A549 (cell line): Measurements from ENCODE around the gene TCF12. TPM values are rescaled to one million over a fixed set of nuclear protein-coding genes. Genes with fewer than 3 reads are reported as not detected.

Source experiments
- ATAC-seq, 2 experiments: fragments of 200-7000 bp in 1 of 2; fragments of >200 bp in 1 of 2; cut with Nextera tagmentation in 1 of 2; cut with Tn5 transposase in 1 of 2; 3 replicates each; pipeline versions ENCODE4 v1.8.0 to v1.9.1; 2018 to 2020; ENCODE audit warnings: mild to moderate bottlenecking in 1 of 2, moderate library complexity in 1 of 2
- CTCF ChIA-PET: fragments of 300-600 bp; sonication (Branson Sonifier 250); formaldehyde crosslinking; extraction: SDS; loops from one replicate; lab custom pipeline; 2021; ENCODE audit warnings: antibody characterized with exemption, inconsistent platforms; lab: Yijun Ruan, JAX
- POLR2A ChIA-PET: fragments of 350-600 bp; formaldehyde crosslinking; extraction: SDS; loops from one replicate; lab custom pipeline; 2021; ENCODE audit warnings: antibody characterized with exemption, inconsistent platforms; lab: Yijun Ruan, JAX
- DNase-seq, 2 experiments: peaks; one replicate each; pipeline versions ENCODE4 v3.0.0 to v3.0.0-alpha.2; 2011 to 2016; ENCODE audit warnings: low read depth in 1 of 2, low spot score in 1 of 2
- FAIRE-seq: peaks from 2 replicates; lab custom pipeline; 2011; peaks lifted over from hg19 to GRCh38; lab: Jason Lieb, UNC
- H3K27ac ChIP-seq, 2 experiments: fragments of >200 bp; sonication (Bioruptor Twin); formaldehyde crosslinking; 3 replicates each; pipeline ENCODE4 v1.5.1; 2016 to 2017
- H3K4me1 ChIP-seq: fragments of >200 bp; sonication (Bioruptor Twin); formaldehyde crosslinking; 3 replicates; pipeline ENCODE4 v1.6.1; 2016
- H3K4me2 ChIP-seq: fragments of >200 bp; sonication (Bioruptor Twin); formaldehyde crosslinking; 3 replicates; pipeline ENCODE4 v1.6.1; 2016
- H3K4me3 ChIP-seq: fragments of >200 bp; sonication (Bioruptor Twin); formaldehyde crosslinking; 3 replicates; pipeline ENCODE4 v1.5.1; 2016
- H3K9me3 ChIP-seq: fragments of >200 bp; sonication (Bioruptor Twin); formaldehyde crosslinking; 3 replicates; pipeline ENCODE4 v1.6.1; 2016
- BHLHE40 ChIP-seq: IDR thresholded peaks from 2 replicates; pipeline ENCODE4 v1.6.1; 2012; ENCODE audit warnings: low read depth, low read length, inconsistent platforms
- CBX2 ChIP-seq: fragments of 200-600 bp; sonication (generic); IDR thresholded peaks from 2 replicates; pipeline ENCODE4 v1.6.1; 2016; ENCODE audit warnings: low read depth, mild to moderate bottlenecking, borderline replicate concordance
- CEBPB ChIP-seq, 2 experiments: fragments of >200 bp in 1 of 2; sonication (Bioruptor Twin) in 1 of 2; formaldehyde crosslinking in 1 of 2; IDR thresholded peaks; 2 replicates each; pipeline ENCODE4 v1.6.1; 2012 to 2016
- CHD2 ChIP-seq: fragments of 150-350 bp; IDR thresholded peaks from 2 replicates; pipeline ENCODE4 v1.6.1; 2014; ENCODE audit warnings: low read length; ENCODE audit not compliant: partially characterized antibody
- CHD4 ChIP-seq: fragments of 200-600 bp; sonication (generic); IDR thresholded peaks from 2 replicates; pipeline ENCODE4 v1.6.1; 2016; ENCODE audit warnings: antibody characterized with exemption, mild to moderate bottlenecking, borderline replicate concordance
- E2F6 ChIP-seq: IDR thresholded peaks from 2 replicates; pipeline ENCODE4 v1.6.1; 2012; ENCODE audit warnings: low read depth, borderline replicate concordance
- EHMT2 ChIP-seq: fragments of 200-600 bp; sonication (generic); IDR thresholded peaks from 2 replicates; pipeline ENCODE4 v1.6.1; 2016; ENCODE audit warnings: antibody characterized with exemption, low read depth, mild to moderate bottlenecking, moderate library complexity
- EP300 ChIP-seq, 2 experiments: fragments of >200 bp; sonication (Bioruptor Twin); formaldehyde crosslinking; IDR thresholded peaks; 2 replicates in 1 of 2; 3 replicates in 1 of 2; pipeline ENCODE4 v1.6.1; 2016 to 2017
- FOSB ChIP-seq: fragments of 250-450 bp; sonication (Bioruptor Pico); IDR thresholded peaks from 2 replicates; pipeline ENCODE4 v1.5.0; 2020; ENCODE audit warnings: mild to moderate bottlenecking, moderate library complexity
- GATA3 ChIP-seq: IDR thresholded peaks from 2 replicates; pipeline ENCODE4 v1.6.1; 2012; ENCODE audit warnings: borderline replicate concordance
- HEYL ChIP-seq: fragments of 250-450 bp; sonication (Bioruptor Pico); IDR thresholded peaks from 2 replicates; pipeline ENCODE4 v1.8.0; 2021; ENCODE audit warnings: mild to moderate bottlenecking, moderate library complexity
- HOXA7 ChIP-seq: fragments of 250-450 bp; sonication (Bioruptor Pico); IDR thresholded peaks from 2 replicates; pipeline ENCODE4 v1.5.0; 2020; ENCODE audit warnings: mild to moderate bottlenecking, moderate library complexity
- KDM5A ChIP-seq: fragments of 200-600 bp; sonication (generic); IDR thresholded peaks from 2 replicates; pipeline ENCODE4 v1.6.1; 2016; ENCODE audit warnings: antibody characterized with exemption, mild to moderate bottlenecking
- MAFK ChIP-seq: fragments of 450-650 bp; IDR thresholded peaks from 2 replicates; pipeline ENCODE4 v1.6.1; 2014; ENCODE audit not compliant: partially characterized antibody
- MAZ ChIP-seq: fragments of 150-350 bp; IDR thresholded peaks from 2 replicates; pipeline ENCODE4 v1.6.1; 2014; ENCODE audit warnings: antibody characterized with exemption, low read depth, low read length, borderline replicate concordance
- NFE2L2 ChIP-seq: fragments of 150-350 bp; conservative IDR thresholded peaks from 2 replicates; pipeline ENCODE4 v1.6.1; 2014; ENCODE audit warnings: low read length
- PHF8 ChIP-seq: fragments of 200-600 bp; sonication (generic); IDR thresholded peaks from 2 replicates; pipeline ENCODE4 v1.6.1; 2016; ENCODE audit warnings: low read depth, mild to moderate bottlenecking, antibody characterized with exemption, moderate library complexity, borderline replicate concordance
- POLR2A ChIP-seq: IDR thresholded peaks from 2 replicates; pipeline ENCODE4 v1.6.1; 2012; ENCODE audit warnings: mild to moderate bottlenecking, low read length
- POLR2AphosphoS2 ChIP-seq: conservative IDR thresholded peaks from 2 replicates; pipeline ENCODE4 v1.6.1; 2012; ENCODE audit warnings: low read length, improper control_type of control experiment, inconsistent platforms
- RFX5 ChIP-seq: fragments of 450-650 bp; IDR thresholded peaks from 2 replicates; pipeline ENCODE4 v1.7.1; 2014; ENCODE audit warnings: antibody characterized with exemption, mild to moderate bottlenecking, moderate library complexity
- RNF2 ChIP-seq: fragments of 200-600 bp; sonication (generic); IDR thresholded peaks from 2 replicates; pipeline ENCODE4 v1.6.1; 2016; ENCODE audit warnings: low read depth, mild to moderate bottlenecking, antibody characterized with exemption, moderate library complexity, borderline replicate concordance
- ZNF302 ChIP-seq: fragments of 250-450 bp; sonication (Bioruptor Pico); IDR thresholded peaks from 2 replicates; pipeline ENCODE4 v1.9.0; 2021; ENCODE audit warnings: inconsistent platforms, mild to moderate bottlenecking, moderate library complexity
- WGBS: methylation state at CpG from one replicate; pipeline ENCODE4 v1.1.6; 2017; ENCODE audit errors: missing lambda C conversion rate; 5-methylcytosine and 5-hydroxymethylcytosine counted together
- polyA plus RNA-seq, 4 experiments: library from polyadenylated mRNA; depleted of rRNA in 3 of 4; stranded (reverse); fragments of >200 nt; fragmentation: RNase III in 1 of 4; extraction: RNeasy Plus Mini Kit Qiagen cat#74134 plus additional on column Dnase treatment in 1 of 4; gene quantifications; 2 replicates in 3 of 4; 3 replicates in 1 of 4; pipeline ENCODE4 v1.2.3, GENCODE V29; 2011 to 2017
- TF ChIP-seq, protein P1 (sequence below): fragments of >200 bp; sonication (Bioruptor Twin); formaldehyde crosslinking; IDR thresholded peaks from 3 replicates; pipeline ENCODE4 v1.5.1; 2016
- TF ChIP-seq, protein P2 (sequence below): fragments of 250-450 bp; sonication (Bioruptor Pico); IDR thresholded peaks from 2 replicates; pipeline ENCODE4 v1.5.0; 2021; ENCODE audit warnings: mild to moderate bottlenecking, moderate library complexity, borderline replicate concordance
- TF ChIP-seq, protein P3 (sequence below): fragments of >200 bp; sonication (Bioruptor Twin); formaldehyde crosslinking; IDR thresholded peaks from 3 replicates; pipeline ENCODE4 v1.6.1; 2016
- TF ChIP-seq, protein P4 (sequence below): fragments of >200 bp; sonication (Bioruptor Twin); formaldehyde crosslinking; IDR thresholded peaks from 2 replicates; pipeline ENCODE4 v1.6.1; 2016

The TCF12 gene
- polyA plus RNA-seq, 2 of the 4 experiments (the other 2 are of a cell fraction), result 36.3 to 121 TPM

- peaks cover 25% of the 10 kb centered on the region for H3K4me1 ChIP-seq
- H3K4me3 ChIP-seq, result no peak overlapping the region
- no peak for DNase-seq
- TF ChIP-seq MAFK, result peak; percentile 47
- TF ChIP-seq BHLHE40, result no peak
- no peak for TF ChIP-seq E2F6
- no peak for TF ChIP-seq GATA3
- no peak for TF ChIP-seq CEBPB (IDR thresholded peaks at IDR 0.05)
- TF ChIP-seq, all 56 proteins: peak for 1
- FAIRE-seq (peak; percentile 68), ATAC-seq (no peak)
- no peak overlapping the region for H3K4me2 ChIP-seq
- H3K27ac ChIP-seq, result no peak overlapping the region
- ChIA-PET POLR2A (no interaction called here), CTCF (interaction anchor here (1.2 kb wide), 1 partner anchor 137 kb away, joined by 3 read pairs; no protein-coding TSS in a partner anchor)
- no peaks in the 10 kb centered on the region for H3K9me3 ChIP-seq
- 70% methylated on average over 2 of the region's 2 CpGs for WGBS
Measured at GRCh38 chr15:57169643-57170042, 251.2 kb downstream of the TCF12 start.

DNA sequence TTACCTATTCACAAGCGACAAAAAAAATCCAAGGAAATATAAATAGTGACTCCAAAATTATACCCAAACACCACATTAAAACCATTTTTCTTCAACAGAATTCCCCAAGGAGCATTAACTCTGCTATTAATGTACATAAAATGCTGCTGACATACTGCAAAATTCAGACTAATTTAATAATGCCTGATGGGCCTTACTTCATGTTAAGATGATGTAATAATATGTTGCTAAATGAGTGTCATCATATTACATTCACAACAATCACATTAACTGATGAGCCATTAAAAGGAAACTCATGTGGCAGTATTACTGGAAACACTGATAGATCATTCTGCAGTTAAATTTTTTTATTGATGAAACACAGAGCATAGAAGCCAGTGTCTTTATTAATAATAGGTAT lies 253.0 kb downstream of the TCF12 start:
- no peak for ATAC-seq
- H3K27ac ChIP-seq, result no peak overlapping the region
- FAIRE-seq, result no peak
- ChIA-PET CTCF (no interaction called here), POLR2A (no interaction called here)
- DNase-seq, result no peak
- 94% methylated on average over 1 of the region's 1 CpG for WGBS
- no peaks in the 10 kb centered on the region for H3K9me3 ChIP-seq
- H3K4me1 ChIP-seq, result peaks cover 17% of the 10 kb centered on the region
- H3K4me3 ChIP-seq, result no peak overlapping the region
- TF ChIP-seq NFE2L2, result no peak
- no peak for TF ChIP-seq CHD2
- TF ChIP-seq KDM5A, result no peak
- TF ChIP-seq CBX2, result no peak
- TF ChIP-seq POLR2A, result no peak
- TF ChIP-seq, protein P1, sequence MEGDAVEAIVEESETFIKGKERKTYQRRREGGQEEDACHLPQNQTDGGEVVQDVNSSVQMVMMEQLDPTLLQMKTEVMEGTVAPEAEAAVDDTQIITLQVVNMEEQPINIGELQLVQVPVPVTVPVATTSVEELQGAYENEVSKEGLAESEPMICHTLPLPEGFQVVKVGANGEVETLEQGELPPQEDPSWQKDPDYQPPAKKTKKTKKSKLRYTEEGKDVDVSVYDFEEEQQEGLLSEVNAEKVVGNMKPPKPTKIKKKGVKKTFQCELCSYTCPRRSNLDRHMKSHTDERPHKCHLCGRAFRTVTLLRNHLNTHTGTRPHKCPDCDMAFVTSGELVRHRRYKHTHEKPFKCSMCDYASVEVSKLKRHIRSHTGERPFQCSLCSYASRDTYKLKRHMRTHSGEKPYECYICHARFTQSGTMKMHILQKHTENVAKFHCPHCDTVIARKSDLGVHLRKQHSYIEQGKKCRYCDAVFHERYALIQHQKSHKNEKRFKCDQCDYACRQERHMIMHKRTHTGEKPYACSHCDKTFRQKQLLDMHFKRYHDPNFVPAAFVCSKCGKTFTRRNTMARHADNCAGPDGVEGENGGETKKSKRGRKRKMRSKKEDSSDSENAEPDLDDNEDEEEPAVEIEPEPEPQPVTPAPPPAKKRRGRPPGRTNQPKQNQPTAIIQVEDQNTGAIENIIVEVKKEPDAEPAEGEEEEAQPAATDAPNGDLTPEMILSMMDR, result no peak
- TF ChIP-seq POLR2AphosphoS2, result no peak
- TF ChIP-seq HEYL (CRISPR knock-in tag), result no peak
- TF ChIP-seq PHF8, result no peak
- TF ChIP-seq HOXA7 (CRISPR knock-in tag), result no peak
- TF ChIP-seq MAZ, result no peak
- H3K4me2 ChIP-seq, result no peak overlapping the region

GRCh38 chr15:57172925-57173324 lies 254.5 kb downstream of the TCF12 start:
- H3K9me3 ChIP-seq, result no peaks in the 10 kb centered on the region
- 95% methylated on average over 3 of the region's 3 CpGs for WGBS
- DNase-seq, result no peak
- CTCF ChIA-PET, result interaction anchor here (1.4 kb wide), 1 partner anchor 26 kb away, joined by 5 read pairs; no protein-coding TSS in a partner anchor
- TF ChIP-seq, protein P2, sequence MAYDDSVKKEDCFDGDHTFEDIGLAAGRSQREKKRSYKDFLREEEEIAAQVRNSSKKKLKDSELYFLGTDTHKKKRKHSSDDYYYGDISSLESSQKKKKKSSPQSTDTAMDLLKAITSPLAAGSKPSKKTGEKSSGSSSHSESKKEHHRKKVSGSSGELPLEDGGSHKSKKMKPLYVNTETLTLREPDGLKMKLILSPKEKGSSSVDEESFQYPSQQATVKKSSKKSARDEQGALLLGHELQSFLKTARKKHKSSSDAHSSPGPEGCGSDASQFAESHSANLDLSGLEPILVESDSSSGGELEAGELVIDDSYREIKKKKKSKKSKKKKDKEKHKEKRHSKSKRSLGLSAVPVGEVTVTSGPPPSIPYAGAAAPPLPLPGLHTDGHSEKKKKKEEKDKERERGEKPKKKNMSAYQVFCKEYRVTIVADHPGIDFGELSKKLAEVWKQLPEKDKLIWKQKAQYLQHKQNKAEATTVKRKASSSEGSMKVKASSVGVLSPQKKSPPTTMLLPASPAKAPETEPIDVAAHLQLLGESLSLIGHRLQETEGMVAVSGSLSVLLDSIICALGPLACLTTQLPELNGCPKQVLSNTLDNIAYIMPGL, result no peak
- TF ChIP-seq, protein P3, sequence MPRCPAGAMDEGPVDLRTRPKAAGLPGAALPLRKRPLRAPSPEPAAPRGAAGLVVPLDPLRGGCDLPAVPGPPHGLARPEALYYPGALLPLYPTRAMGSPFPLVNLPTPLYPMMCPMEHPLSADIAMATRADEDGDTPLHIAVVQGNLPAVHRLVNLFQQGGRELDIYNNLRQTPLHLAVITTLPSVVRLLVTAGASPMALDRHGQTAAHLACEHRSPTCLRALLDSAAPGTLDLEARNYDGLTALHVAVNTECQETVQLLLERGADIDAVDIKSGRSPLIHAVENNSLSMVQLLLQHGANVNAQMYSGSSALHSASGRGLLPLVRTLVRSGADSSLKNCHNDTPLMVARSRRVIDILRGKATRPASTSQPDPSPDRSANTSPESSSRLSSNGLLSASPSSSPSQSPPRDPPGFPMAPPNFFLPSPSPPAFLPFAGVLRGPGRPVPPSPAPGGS, result no peak
- no peak for TF ChIP-seq RNF2
- TF ChIP-seq RFX5, result no peak
- TF ChIP-seq MAFK, result no peak
- no peak for TF ChIP-seq CHD4
- TF ChIP-seq FOSB (CRISPR knock-in tag), result no peak
- no peak for TF ChIP-seq POLR2A
- TF ChIP-seq ZNF302, result no peak
- TF ChIP-seq, protein P4, sequence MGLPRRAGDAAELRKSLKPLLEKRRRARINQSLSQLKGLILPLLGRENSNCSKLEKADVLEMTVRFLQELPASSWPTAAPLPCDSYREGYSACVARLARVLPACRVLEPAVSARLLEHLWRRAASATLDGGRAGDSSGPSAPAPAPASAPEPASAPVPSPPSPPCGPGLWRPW, result no peak
- TF ChIP-seq HEYL (CRISPR knock-in tag), result no peak
- TF ChIP-seq EP300 (IDR thresholded peaks at IDR 0.05), result no peak
- no peak for TF ChIP-seq EHMT2
- TF ChIP-seq E2F6, result no peak
- TF ChIP-seq, all 56 proteins: peak for 0
- FAIRE-seq, result no peak
- no peak for ATAC-seq
- POLR2A ChIA-PET, result no interaction called here
- Histone ChIP-seq H3K4me3 (no peak overlapping the region), H3K4me1 (peaks cover 10% of the 10 kb centered on the region), H3K4me2 (no peak overlapping the region), H3K27ac (no peak overlapping the region)
